Inflammatory macrophage (primary cell): ENCODE results near the gene SLC6A17.

Experiments
- DNase-seq, 2 donors: peaks; one replicate each; pipeline ENCODE4 v3.0.0-alpha.2; 2020 to 2022

The SLC6A17 gene

GRCh38 chr1:110243146-110243545 lies 92.9 kb downstream of the SLC6A17 start:
- DNase-seq: no peak

GRCh38 chr1:110243574-110243973 lies 93.3 kb downstream of the SLC6A17 start:
- DNase-seq: peak in 1 of 2 donors; percentile 7

GRCh38 chr1:110245876-110246620 lies 95.8 kb downstream of the SLC6A17 start:
- no peak for DNase-seq

GRCh38 chr1:110248746-110249145 lies 98.5 kb downstream of the SLC6A17 start:
- DNase-seq: no peak

- DNase-seq: no peak
Measured at GRCh38 chr1:110249256-110249655, 99.0 kb downstream of the SLC6A17 start.

GRCh38 chr1:110250008-110250407 lies 99.7 kb downstream of the SLC6A17 start:
- DNase-seq: no peak

- DNase-seq: no peak
Measured at GRCh38 chr1:110250749-110251148, 100.5 kb downstream of the SLC6A17 start.
